Neural cell (in vitro differentiated cells): ENCODE measurements around the gene C1GALT1. TPM values are rescaled to one million over a fixed set of nuclear protein-coding genes. Genes with fewer than 3 reads are reported as not detected.

ENCODE experiments used
- H2AFZ ChIP-seq: fragments of 200-600, 300-800 bp; sonication (generic), shearing (Covaris generic); 2 replicates; pipeline ENCODE4 v1.6.0; 2014; ENCODE audit warnings: low read depth, mild to moderate bottlenecking, antibody characterized with exemption, low read length, moderate library complexity
- H3F3A ChIP-seq: fragments of 200-600 bp; shearing (Covaris generic); 2 replicates; pipeline ENCODE4 v1.6.1; 2016; ENCODE audit warnings: mild to moderate bottlenecking, moderate library complexity, mixed read lengths, antibody characterized with exemption, low read length; ENCODE audit not compliant: insufficient read depth, poor library complexity, severe bottlenecking
- H3K27ac ChIP-seq: fragments of 200-600, 300-800 bp; sonication (generic), shearing (Covaris generic); 2 replicates; pipeline ENCODE4 v1.5.1; 2014; ENCODE audit warnings: mild to moderate bottlenecking, low read length, moderate library complexity
- H3K27me3 ChIP-seq: fragments of 300-800, 200-600 bp; sonication (generic), shearing (Covaris generic); 2 replicates; pipeline ENCODE4 v1.6.0; 2014; ENCODE audit warnings: mild to moderate bottlenecking, low read depth, low read length, moderate library complexity; ENCODE audit not compliant: insufficient read depth
- H3K36me3 ChIP-seq: fragments of 300-800, 200-600 bp; sonication (generic), shearing (Covaris generic); 2 replicates; pipeline ENCODE4 v1.5.1; 2014; ENCODE audit warnings: mild to moderate bottlenecking, antibody characterized with exemption, low read length, moderate library complexity; ENCODE audit not compliant: insufficient read depth
- H3K4me2 ChIP-seq: fragments of 300-800, 200-600 bp; sonication (generic), shearing (Covaris generic); 2 replicates; pipeline ENCODE4 v1.6.0; 2014; ENCODE audit warnings: mild to moderate bottlenecking, low read length
- H3K4me3 ChIP-seq: fragments of 300-800, 200-600 bp; sonication (generic), shearing (Covaris generic); 2 replicates; pipeline ENCODE4 v1.5.1; 2014; ENCODE audit warnings: mild to moderate bottlenecking, low read length, moderate library complexity
- H3K79me2 ChIP-seq: fragments of 200-600 bp; shearing (Covaris generic); replicated peaks from 2 replicates; pipeline ENCODE4 v1.6.0; 2014; ENCODE audit warnings: mild to moderate bottlenecking, low read length, moderate library complexity; ENCODE audit not compliant: insufficient read depth
- H3K9ac ChIP-seq: fragments of 300-800, 200-600 bp; sonication (generic), shearing (Covaris generic); 2 replicates; pipeline ENCODE4 v1.6.1; 2016; ENCODE audit warnings: mild to moderate bottlenecking, low read length, mixed read lengths
- H3K9me2 ChIP-seq: fragments of 200-600 bp; shearing (Covaris generic); 2 replicates; pipeline ENCODE4 v1.6.1; 2016; ENCODE audit warnings: mild to moderate bottlenecking, low read length, mixed read lengths; ENCODE audit not compliant: insufficient read depth
- H3K9me3 ChIP-seq: fragments of 200-600, 300-800 bp; sonication (generic), shearing (Covaris generic); 2 replicates; pipeline ENCODE4 v1.6.1; 2016; ENCODE audit warnings: mild to moderate bottlenecking, mixed run types, low read length, moderate library complexity, mixed read lengths
- H4K20me1 ChIP-seq: fragments of 200-600 bp; shearing (Covaris generic); 2 replicates; pipeline ENCODE4 v1.6.1; 2016; ENCODE audit warnings: mild to moderate bottlenecking, mixed run types; ENCODE audit not compliant: insufficient read depth
- EP300 ChIP-seq: fragments of 450-650 bp; conservative IDR thresholded peaks from 2 replicates; pipeline ENCODE4 v1.6.1; 2014; ENCODE audit warnings: antibody characterized with exemption, mild to moderate bottlenecking, moderate library complexity; ENCODE audit not compliant: poor library complexity, severe bottlenecking
- EZH2 ChIP-seq: fragments of 200-600, 300-800 bp; shearing (Covaris generic), sonication (generic); IDR thresholded peaks from 2 replicates; pipeline ENCODE4 v1.6.1; 2014; ENCODE audit warnings: antibody characterized with exemption, low read length, borderline replicate concordance, mild to moderate bottlenecking; ENCODE audit not compliant: insufficient read depth, poor library complexity, severe bottlenecking
- MXI1 ChIP-seq: fragments of 450-650 bp; conservative IDR thresholded peaks from 2 replicates; pipeline ENCODE4 v1.6.1; 2014; ENCODE audit warnings: antibody characterized with exemption, mild to moderate bottlenecking; ENCODE audit not compliant: poor library complexity, severe bottlenecking
- POLR2AphosphoS5 ChIP-seq: IDR thresholded peaks from 2 replicates; pipeline ENCODE4 v1.6.1; 2012
- RAD21 ChIP-seq: fragments of 450-650 bp; conservative IDR thresholded peaks from 2 replicates; pipeline ENCODE4 v1.6.1; 2014; ENCODE audit warnings: antibody characterized with exemption, mild to moderate bottlenecking, moderate library complexity
- SMC3 ChIP-seq: fragments of 450-650 bp; conservative IDR thresholded peaks from 2 replicates; pipeline ENCODE4 v1.6.1; 2014; ENCODE audit warnings: antibody characterized with exemption, mild to moderate bottlenecking, moderate library complexity; ENCODE audit not compliant: poor library complexity
- TAF1 ChIP-seq: IDR thresholded peaks from 2 replicates; pipeline ENCODE4 v1.6.1; 2012; ENCODE audit warnings: low read depth
- polyA plus RNA-seq: library from polyadenylated mRNA; depleted of rRNA; stranded (reverse); fragments of >200 nt; gene quantifications from 2 replicates; pipeline ENCODE4 v1.2.3, GENCODE V29; 2014
- TF ChIP-seq, protein P1 (sequence below): fragments of 450-650 bp; IDR thresholded peaks from 2 replicates; pipeline ENCODE4 v1.5.1; 2014; ENCODE audit warnings: antibody characterized with exemption, mild to moderate bottlenecking, moderate library complexity; ENCODE audit not compliant: poor library complexity, severe bottlenecking
- TF ChIP-seq, protein P2 (sequence below): IDR thresholded peaks from 2 replicates; pipeline ENCODE4 v1.6.1; 2012; ENCODE audit warnings: borderline replicate concordance

Gene C1GALT1
- polyA plus RNA-seq, 1 donor from 2014 or later = 25.0 TPM

DNA sequence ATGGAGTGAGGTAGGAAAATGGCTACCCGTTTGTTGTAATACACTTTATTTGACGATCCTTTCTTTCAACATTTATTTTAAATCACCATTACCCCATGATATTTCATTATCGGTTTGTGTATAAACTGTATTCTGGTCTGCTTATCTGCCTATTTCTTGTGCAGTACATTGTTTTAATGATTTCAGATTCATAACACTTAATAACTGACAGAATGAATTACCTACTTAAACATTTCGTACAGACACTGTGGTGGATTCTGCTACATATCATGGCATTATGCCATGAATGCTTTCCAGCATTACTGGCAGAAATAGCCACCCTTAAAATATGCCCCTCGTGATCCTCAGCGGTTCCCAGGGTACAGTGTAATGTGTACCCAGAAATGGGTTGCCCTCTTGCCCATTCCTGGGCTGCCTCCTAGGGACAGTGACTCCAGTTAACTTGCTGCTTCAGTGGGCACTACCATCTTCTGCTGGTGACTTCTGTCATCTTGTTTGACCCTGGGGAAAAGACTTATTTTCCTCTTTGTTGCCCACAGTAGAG, 74.5 kb downstream of the C1GALT1 start:
- no peaks in the 10 kb centered on the region for H3K27me3 ChIP-seq
- no peaks in the 10 kb centered on the region for H3K79me2 ChIP-seq
- no peak overlapping the region for H3K4me3 ChIP-seq
- no peaks in the 10 kb centered on the region for H3K9me3 ChIP-seq
- H3K9me2 ChIP-seq = no peaks in the 10 kb centered on the region
- H3K9ac ChIP-seq = no peak overlapping the region
- no peaks in the 10 kb centered on the region for H3K36me3 ChIP-seq
- no peak overlapping the region for H3K4me2 ChIP-seq
- TF ChIP-seq RAD21 (no peak), SMC3 (no peak), TAF1 (no peak), POLR2AphosphoS5 (no peak), EP300 (no peak), EZH2 (no peak), MXI1 (no peak)
- TF ChIP-seq, protein P1, sequence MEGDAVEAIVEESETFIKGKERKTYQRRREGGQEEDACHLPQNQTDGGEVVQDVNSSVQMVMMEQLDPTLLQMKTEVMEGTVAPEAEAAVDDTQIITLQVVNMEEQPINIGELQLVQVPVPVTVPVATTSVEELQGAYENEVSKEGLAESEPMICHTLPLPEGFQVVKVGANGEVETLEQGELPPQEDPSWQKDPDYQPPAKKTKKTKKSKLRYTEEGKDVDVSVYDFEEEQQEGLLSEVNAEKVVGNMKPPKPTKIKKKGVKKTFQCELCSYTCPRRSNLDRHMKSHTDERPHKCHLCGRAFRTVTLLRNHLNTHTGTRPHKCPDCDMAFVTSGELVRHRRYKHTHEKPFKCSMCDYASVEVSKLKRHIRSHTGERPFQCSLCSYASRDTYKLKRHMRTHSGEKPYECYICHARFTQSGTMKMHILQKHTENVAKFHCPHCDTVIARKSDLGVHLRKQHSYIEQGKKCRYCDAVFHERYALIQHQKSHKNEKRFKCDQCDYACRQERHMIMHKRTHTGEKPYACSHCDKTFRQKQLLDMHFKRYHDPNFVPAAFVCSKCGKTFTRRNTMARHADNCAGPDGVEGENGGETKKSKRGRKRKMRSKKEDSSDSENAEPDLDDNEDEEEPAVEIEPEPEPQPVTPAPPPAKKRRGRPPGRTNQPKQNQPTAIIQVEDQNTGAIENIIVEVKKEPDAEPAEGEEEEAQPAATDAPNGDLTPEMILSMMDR = no peak
- TF ChIP-seq, protein P2, sequence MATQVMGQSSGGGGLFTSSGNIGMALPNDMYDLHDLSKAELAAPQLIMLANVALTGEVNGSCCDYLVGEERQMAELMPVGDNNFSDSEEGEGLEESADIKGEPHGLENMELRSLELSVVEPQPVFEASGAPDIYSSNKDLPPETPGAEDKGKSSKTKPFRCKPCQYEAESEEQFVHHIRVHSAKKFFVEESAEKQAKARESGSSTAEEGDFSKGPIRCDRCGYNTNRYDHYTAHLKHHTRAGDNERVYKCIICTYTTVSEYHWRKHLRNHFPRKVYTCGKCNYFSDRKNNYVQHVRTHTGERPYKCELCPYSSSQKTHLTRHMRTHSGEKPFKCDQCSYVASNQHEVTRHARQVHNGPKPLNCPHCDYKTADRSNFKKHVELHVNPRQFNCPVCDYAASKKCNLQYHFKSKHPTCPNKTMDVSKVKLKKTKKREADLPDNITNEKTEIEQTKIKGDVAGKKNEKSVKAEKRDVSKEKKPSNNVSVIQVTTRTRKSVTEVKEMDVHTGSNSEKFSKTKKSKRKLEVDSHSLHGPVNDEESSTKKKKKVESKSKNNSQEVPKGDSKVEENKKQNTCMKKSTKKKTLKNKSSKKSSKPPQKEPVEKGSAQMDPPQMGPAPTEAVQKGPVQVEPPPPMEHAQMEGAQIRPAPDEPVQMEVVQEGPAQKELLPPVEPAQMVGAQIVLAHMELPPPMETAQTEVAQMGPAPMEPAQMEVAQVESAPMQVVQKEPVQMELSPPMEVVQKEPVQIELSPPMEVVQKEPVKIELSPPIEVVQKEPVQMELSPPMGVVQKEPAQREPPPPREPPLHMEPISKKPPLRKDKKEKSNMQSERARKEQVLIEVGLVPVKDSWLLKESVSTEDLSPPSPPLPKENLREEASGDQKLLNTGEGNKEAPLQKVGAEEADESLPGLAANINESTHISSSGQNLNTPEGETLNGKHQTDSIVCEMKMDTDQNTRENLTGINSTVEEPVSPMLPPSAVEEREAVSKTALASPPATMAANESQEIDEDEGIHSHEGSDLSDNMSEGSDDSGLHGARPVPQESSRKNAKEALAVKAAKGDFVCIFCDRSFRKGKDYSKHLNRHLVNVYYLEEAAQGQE = no peak
- H3K27ac ChIP-seq = no peak overlapping the region
- no peak overlapping the region for H2AFZ ChIP-seq
- H3F3A ChIP-seq = no peaks in the 10 kb centered on the region
- H4K20me1 ChIP-seq = no peaks in the 10 kb centered on the region

DNA sequence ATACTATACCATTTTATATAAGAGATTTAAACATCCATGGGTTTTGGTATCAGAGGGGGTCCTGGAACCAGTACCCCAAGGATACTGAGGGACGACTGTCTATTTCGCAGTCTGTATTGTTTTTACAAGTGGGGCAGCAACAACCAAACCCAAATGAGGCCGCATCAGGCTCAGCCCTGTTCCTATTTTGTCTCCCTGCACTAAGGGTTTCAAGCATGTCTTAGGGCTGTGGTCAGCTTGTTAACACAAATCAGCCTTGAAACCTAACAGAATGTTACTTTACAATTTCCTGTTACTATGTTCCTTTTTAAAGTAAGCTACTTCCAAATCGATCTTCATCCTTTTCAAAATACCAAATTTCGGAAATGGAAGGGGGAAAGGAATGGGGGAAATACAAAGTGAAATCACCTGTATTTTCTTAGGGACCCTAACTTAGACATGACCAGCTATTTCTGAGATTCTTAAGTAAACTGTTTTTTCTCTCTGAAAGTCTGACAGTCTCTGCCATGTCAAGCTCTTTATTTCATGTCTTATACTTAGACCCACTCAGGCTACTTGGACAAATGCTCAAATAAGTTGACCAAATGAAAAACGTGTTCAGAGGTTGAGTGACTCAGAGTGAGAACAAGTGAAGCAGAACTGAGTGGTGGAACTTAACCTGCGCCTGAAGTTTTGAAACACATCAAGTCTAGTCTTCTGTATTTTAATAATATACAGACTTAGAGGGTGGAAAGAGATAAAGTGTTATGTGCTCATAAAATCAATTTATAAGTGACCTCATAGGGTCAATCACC, 75.8 kb downstream of the C1GALT1 start:
- H3K79me2 ChIP-seq = no peaks in the 10 kb centered on the region
- H3F3A ChIP-seq = no peaks in the 10 kb centered on the region
- no peak overlapping the region for H3K9ac ChIP-seq
- H3K9me3 ChIP-seq = no peaks in the 10 kb centered on the region
- no peak overlapping the region for H3K4me3 ChIP-seq
- TF ChIP-seq EZH2 (no peak), EP300 (no peak), RAD21 (no peak), SMC3 (no peak), TAF1 (no peak), POLR2AphosphoS5 (no peak), MXI1 (no peak)
- TF ChIP-seq, protein P1 = no peak
- TF ChIP-seq, protein P2 = no peak
- no peaks in the 10 kb centered on the region for H3K36me3 ChIP-seq
- no peak overlapping the region for H3K27ac ChIP-seq
- no peaks in the 10 kb centered on the region for H3K27me3 ChIP-seq
- H3K4me2 ChIP-seq = no peak overlapping the region
- no peaks in the 10 kb centered on the region for H3K9me2 ChIP-seq
- H2AFZ ChIP-seq = no peak overlapping the region
- no peaks in the 10 kb centered on the region for H4K20me1 ChIP-seq
